Esophagus squamous epithelium (tissue), 5 donors: ENCODE measurements around the gene LOXL1. TPM values are rescaled to one million over a fixed set of nuclear protein-coding genes. Genes with fewer than 3 reads are reported as not detected.

Experiments
- DNase-seq: peaks from one replicate; lab custom pipeline; 2025; lab: John Stamatoyannopoulos, UW
- H3K27ac ChIP-seq, 4 donors: fragments of 200-600 bp; sonication (generic); one replicate each; pipeline ENCODE4 v1.5.1; 2016 to 2019; ENCODE audit warnings: mild to moderate bottlenecking in 1 of 4
- H3K27me3 ChIP-seq, 4 donors: fragments of 200-600 bp; sonication (generic); 1 replicate in 3 of 4; 2 replicates in 1 of 4; pipeline versions ENCODE4 v1.5.1 to v1.6.0; 2017 to 2021; ENCODE audit warnings: antibody characterized with exemption in 1 of 4
- H3K36me3 ChIP-seq, 3 donors: fragments of 200-600 bp; sonication (generic); one replicate each; pipeline ENCODE4 v1.5.1; 2016 to 2019
- H3K4me1 ChIP-seq, 3 donors: fragments of 200-600 bp; sonication (generic); one replicate each; pipeline ENCODE4 v1.5.1; 2017 to 2019
- H3K4me3 ChIP-seq, 4 donors: fragments of 200-600 bp; sonication (generic); 1 replicate in 3 of 4; 2 replicates in 1 of 4; pipeline ENCODE4 v1.5.1; 2016 to 2019; ENCODE audit warnings: mild to moderate bottlenecking in 2 of 4, moderate library complexity in 1 of 4
- H3K9me3 ChIP-seq, 3 donors: fragments of 200-600 bp; sonication (generic); one replicate each; pipeline ENCODE4 v1.5.1; 2016 to 2019
- CTCF ChIP-seq, 6 experiments: fragments of 450-650 bp in 4 of 6; fragments of 200-600 bp in 2 of 6; sonication (generic) in 2 of 6; IDR thresholded peaks; one replicate each; pipeline ENCODE4 v1.5.1; 2016 to 2019; ENCODE audit warnings: antibody characterized with exemption in 6 of 6, mild to moderate bottlenecking in 4 of 6, moderate library complexity in 4 of 6
- POLR2A ChIP-seq, 4 donors: fragments of 450-650 bp; IDR thresholded peaks; one replicate each; pipeline ENCODE4 v1.6.1; 2017; ENCODE audit warnings: antibody characterized with exemption in 4 of 4, mild to moderate bottlenecking in 4 of 4, moderate library complexity in 3 of 4
- WGBS, 2 donors: methylation state at CpG; one replicate each; pipeline ENCODE4 v1.1.5; 2018; 5-methylcytosine and 5-hydroxymethylcytosine counted together
- intact Hi-C: fragments of 100-400 bp; cut with DNase I; formaldehyde crosslinking; loops from one replicate; pipeline ENCODE4 v1.15.0; 2022
- total RNA-seq, 4 donors: library from RNA; depleted of rRNA; stranded (reverse); fragments of >200 nt; gene quantifications; one replicate each; pipeline ENCODE4 v1.1.0, GENCODE V29; 2016
- donor health status: DM: yes; HTN: yes; CAD: no.

The LOXL1 gene
- total RNA-seq, 4 donors from 2014 or later, result 4.3 to 7.7 (median 6.3) TPM

- 70 to 71% methylated on average over 2 to 4 of the region's 10 CpGs for WGBS, 2 donors
- Histone ChIP-seq H3K9me3 (no peaks in the 10 kb centered on the region), H3K36me3 (peaks cover 0 to 10% (median 0%) of the 10 kb centered on the region in 3 donors), H3K27me3 (no peaks in the 10 kb centered on the region), H3K4me1 (peaks cover 10 to 52% (median 24%) of the 10 kb centered on the region in 3 donors), H3K4me3 (no peak overlapping the region), H3K27ac (peak overlapping the region; percentile 75 to 98 (median 89))
- no peak for DNase-seq
- intact Hi-C loops, result no loop called here
- TF ChIP-seq POLR2A (IDR thresholded peaks at IDR 0.05) (no peak), CTCF (IDR thresholded peaks at IDR 0.05) (no peak)
Measured at GRCh38 chr15:73952913-73953750, 26.9 kb downstream of the LOXL1 start.

- no peak for TF ChIP-seq POLR2A (IDR thresholded peaks at IDR 0.05)
- no peak for TF ChIP-seq CTCF (IDR thresholded peaks at IDR 0.05)
- H3K27me3 ChIP-seq, result no peaks in the 10 kb centered on the region
Measured at GRCh38 chr15:73954188-73955145, 28.2 kb downstream of the LOXL1 start.

GRCh38 chr15:73955326-73955725 is 29.1 kb downstream of the LOXL1 start:
- no peak for TF ChIP-seq CTCF (IDR thresholded peaks at IDR 0.05)
- TF ChIP-seq POLR2A (IDR thresholded peaks at IDR 0.05), result no peak
- no peaks in the 10 kb centered on the region for H3K36me3 ChIP-seq
- no peaks in the 10 kb centered on the region for H3K9me3 ChIP-seq
- H3K27ac ChIP-seq, result no peak overlapping the region
- H3K4me3 ChIP-seq, result no peak overlapping the region
- WGBS, 2 donors, result 75 to 100% methylated on average over 3 to 4 of the region's 4 CpGs
- no peak for DNase-seq
- intact Hi-C loops, result no loop called here
- H3K4me1 ChIP-seq, result peaks cover 10 to 52% (median 24%) of the 10 kb centered on the region in 3 donors
- H3K27me3 ChIP-seq, result no peaks in the 10 kb centered on the region

More at GRCh38 chr15:73954188-73955145, 28.2 kb downstream of the LOXL1 start:
- no peak for DNase-seq
- H3K9me3 ChIP-seq, result no peaks in the 10 kb centered on the region
- peaks cover 10 to 52% (median 24%) of the 10 kb centered on the region in 3 donors for H3K4me1 ChIP-seq
- WGBS, 2 donors, result 86 to 91% methylated on average over 12 to 14 of the region's 27 CpGs
- intact Hi-C loops, result no loop called here
- no peak overlapping the region for H3K4me3 ChIP-seq
- H3K27ac ChIP-seq, result no peak overlapping the region
- peaks cover 0 to 2% (median 0%) of the 10 kb centered on the region in 3 donors for H3K36me3 ChIP-seq

- no peak for DNase-seq
- peaks cover 10 to 44% (median 20%) of the 10 kb centered on the region in 3 donors for H3K4me1 ChIP-seq
- no peaks in the 10 kb centered on the region for H3K36me3 ChIP-seq
- TF ChIP-seq CTCF (IDR thresholded peaks at IDR 0.05) (no peak), POLR2A (IDR thresholded peaks at IDR 0.05) (no peak)
- WGBS, 2 donors, result 59 to 70% methylated on average over 6 to 8 of the region's 12 CpGs
- intact Hi-C loops, result no loop called here
- no peaks in the 10 kb centered on the region for H3K27me3 ChIP-seq
- peak overlapping the region in 2 of 4 donors; percentile 63 to 66 for H3K27ac ChIP-seq
- H3K9me3 ChIP-seq, result no peaks in the 10 kb centered on the region
- H3K4me3 ChIP-seq, result no peak overlapping the region
Measured at GRCh38 chr15:73955861-73956742, 29.8 kb downstream of the LOXL1 start.
